H1 (cell line): ENCODE results near the gene STK33. TPM values are rescaled to one million over a fixed set of nuclear protein-coding genes. Genes with fewer than 3 reads are reported as not detected.

Source experiments
- BCL11A ChIP-seq, 2 experiments: IDR thresholded peaks; one replicate each; pipeline ENCODE4 v1.6.1; 2011; ENCODE audit warnings: low read depth in 2 of 2, low read length in 2 of 2, mild to moderate bottlenecking in 2 of 2
- BRCA1 ChIP-seq: IDR thresholded peaks from 2 replicates; pipeline ENCODE4 v1.6.1; 2012; ENCODE audit warnings: low read depth, low read length, improper control_type of control experiment
- GABPA ChIP-seq: IDR thresholded peaks from 2 replicates; pipeline ENCODE4 v1.6.1; 2011; ENCODE audit warnings: mild to moderate bottlenecking, low read length, moderate library complexity, borderline replicate concordance; ENCODE audit not compliant: insufficient read depth
- KDM4A ChIP-seq: IDR thresholded peaks from one replicate; pipeline ENCODE4 v1.7.1; 2012; ENCODE audit warnings: low read depth, mild to moderate bottlenecking, moderate library complexity, low read length, inconsistent platforms; ENCODE audit not compliant: severe bottlenecking
- PHF8 ChIP-seq: fragments of 200-600 bp; sonication (generic); conservative IDR thresholded peaks from 2 replicates; pipeline ENCODE4 v1.7.1; 2012; ENCODE audit warnings: low read depth, mild to moderate bottlenecking, inconsistent platforms, low read length, moderate library complexity
- SIN3A ChIP-seq, 2 experiments: IDR thresholded peaks in 1 of 2; conservative IDR thresholded peaks in 1 of 2; 2 replicates each; pipeline ENCODE4 v1.6.1; 2011 to 2012; ENCODE audit warnings: low read length in 2 of 2, improper control_type of control experiment in 1 of 2, low read depth in 1 of 2, mild to moderate bottlenecking in 1 of 2
- polyA plus RNA-seq, 7 experiments: library from polyadenylated mRNA; depleted of rRNA in 3 of 7; stranded (reverse) in 5 of 7; unstranded in 2 of 7; fragments of >200 nt in 5 of 7; fragments of 200-250 nt in 2 of 7; gene quantifications; 1 replicate in 5 of 7; 2 replicates in 1 of 7; 4 replicates in 1 of 7; pipeline versions ENCODE4 v1.2.1 to v1.2.3, GENCODE V29; 2011 to 2013; ENCODE audit warnings: missing spikeins in 2 of 7, mixed read lengths in 2 of 7
- total RNA-seq: library from RNA; stranded (reverse); fragmentation: NEBNext Ultra II Directional; extraction: Animal tissue kit (Norgen Biotek cat#: 25700); gene quantifications from 2 replicates; pipeline ENCODE4 v1.2.1, GENCODE V29; 2021
- TF ChIP-seq, protein P1 (sequence below): fragments of 300-600 bp; sonication (generic); IDR thresholded peaks from 2 replicates; pipeline ENCODE4 v1.7.1; 2012; ENCODE audit warnings: low read length, moderate library complexity, mild to moderate bottlenecking, inconsistent platforms; ENCODE audit not compliant: insufficient replicate concordance
- TF ChIP-seq, protein P2 (sequence below): IDR thresholded peaks from 2 replicates; pipeline ENCODE4 v1.6.1; 2011; ENCODE audit warnings: low read length, improper control_type of control experiment

STK33 gene
- total and polyA plus RNA-seq, 2 of the 8 experiments (the other 6 are each of a cell fraction or from before 2014, with no cell fraction given): 8.8 to 25.1 TPM

DNA sequence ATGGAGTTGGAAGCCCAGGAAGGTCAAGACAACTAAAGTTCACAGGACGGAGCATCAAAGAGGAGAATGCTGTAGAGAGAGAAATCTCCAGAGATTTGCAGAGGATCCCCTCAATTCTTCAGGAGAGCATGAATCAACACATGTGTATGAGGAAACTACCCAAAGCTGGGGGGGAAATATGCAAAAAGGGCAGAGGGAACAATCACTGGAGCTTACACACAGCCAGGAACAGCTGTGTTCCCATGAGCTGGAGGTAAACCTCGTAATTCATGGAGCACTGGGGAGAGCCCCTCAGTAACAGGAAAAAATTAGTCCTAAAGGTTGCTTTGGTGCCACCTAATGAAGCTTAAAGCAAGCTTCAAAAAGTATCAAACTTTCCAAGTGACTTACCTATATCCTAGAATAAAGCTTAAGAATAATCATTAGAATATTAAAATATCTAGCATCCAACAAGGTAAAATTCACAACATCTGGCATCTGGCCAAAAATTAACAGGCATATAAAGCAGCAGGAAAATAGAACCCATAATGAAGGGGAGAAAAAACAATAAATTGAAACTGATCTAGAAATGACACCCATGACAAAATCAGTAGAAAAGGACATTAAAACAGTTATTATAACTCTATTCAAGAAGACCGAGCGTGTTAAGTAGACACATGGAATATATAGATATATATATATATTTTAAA lies 134.2 kb downstream of the STK33 start (continued):
- TF ChIP-seq, protein P1, sequence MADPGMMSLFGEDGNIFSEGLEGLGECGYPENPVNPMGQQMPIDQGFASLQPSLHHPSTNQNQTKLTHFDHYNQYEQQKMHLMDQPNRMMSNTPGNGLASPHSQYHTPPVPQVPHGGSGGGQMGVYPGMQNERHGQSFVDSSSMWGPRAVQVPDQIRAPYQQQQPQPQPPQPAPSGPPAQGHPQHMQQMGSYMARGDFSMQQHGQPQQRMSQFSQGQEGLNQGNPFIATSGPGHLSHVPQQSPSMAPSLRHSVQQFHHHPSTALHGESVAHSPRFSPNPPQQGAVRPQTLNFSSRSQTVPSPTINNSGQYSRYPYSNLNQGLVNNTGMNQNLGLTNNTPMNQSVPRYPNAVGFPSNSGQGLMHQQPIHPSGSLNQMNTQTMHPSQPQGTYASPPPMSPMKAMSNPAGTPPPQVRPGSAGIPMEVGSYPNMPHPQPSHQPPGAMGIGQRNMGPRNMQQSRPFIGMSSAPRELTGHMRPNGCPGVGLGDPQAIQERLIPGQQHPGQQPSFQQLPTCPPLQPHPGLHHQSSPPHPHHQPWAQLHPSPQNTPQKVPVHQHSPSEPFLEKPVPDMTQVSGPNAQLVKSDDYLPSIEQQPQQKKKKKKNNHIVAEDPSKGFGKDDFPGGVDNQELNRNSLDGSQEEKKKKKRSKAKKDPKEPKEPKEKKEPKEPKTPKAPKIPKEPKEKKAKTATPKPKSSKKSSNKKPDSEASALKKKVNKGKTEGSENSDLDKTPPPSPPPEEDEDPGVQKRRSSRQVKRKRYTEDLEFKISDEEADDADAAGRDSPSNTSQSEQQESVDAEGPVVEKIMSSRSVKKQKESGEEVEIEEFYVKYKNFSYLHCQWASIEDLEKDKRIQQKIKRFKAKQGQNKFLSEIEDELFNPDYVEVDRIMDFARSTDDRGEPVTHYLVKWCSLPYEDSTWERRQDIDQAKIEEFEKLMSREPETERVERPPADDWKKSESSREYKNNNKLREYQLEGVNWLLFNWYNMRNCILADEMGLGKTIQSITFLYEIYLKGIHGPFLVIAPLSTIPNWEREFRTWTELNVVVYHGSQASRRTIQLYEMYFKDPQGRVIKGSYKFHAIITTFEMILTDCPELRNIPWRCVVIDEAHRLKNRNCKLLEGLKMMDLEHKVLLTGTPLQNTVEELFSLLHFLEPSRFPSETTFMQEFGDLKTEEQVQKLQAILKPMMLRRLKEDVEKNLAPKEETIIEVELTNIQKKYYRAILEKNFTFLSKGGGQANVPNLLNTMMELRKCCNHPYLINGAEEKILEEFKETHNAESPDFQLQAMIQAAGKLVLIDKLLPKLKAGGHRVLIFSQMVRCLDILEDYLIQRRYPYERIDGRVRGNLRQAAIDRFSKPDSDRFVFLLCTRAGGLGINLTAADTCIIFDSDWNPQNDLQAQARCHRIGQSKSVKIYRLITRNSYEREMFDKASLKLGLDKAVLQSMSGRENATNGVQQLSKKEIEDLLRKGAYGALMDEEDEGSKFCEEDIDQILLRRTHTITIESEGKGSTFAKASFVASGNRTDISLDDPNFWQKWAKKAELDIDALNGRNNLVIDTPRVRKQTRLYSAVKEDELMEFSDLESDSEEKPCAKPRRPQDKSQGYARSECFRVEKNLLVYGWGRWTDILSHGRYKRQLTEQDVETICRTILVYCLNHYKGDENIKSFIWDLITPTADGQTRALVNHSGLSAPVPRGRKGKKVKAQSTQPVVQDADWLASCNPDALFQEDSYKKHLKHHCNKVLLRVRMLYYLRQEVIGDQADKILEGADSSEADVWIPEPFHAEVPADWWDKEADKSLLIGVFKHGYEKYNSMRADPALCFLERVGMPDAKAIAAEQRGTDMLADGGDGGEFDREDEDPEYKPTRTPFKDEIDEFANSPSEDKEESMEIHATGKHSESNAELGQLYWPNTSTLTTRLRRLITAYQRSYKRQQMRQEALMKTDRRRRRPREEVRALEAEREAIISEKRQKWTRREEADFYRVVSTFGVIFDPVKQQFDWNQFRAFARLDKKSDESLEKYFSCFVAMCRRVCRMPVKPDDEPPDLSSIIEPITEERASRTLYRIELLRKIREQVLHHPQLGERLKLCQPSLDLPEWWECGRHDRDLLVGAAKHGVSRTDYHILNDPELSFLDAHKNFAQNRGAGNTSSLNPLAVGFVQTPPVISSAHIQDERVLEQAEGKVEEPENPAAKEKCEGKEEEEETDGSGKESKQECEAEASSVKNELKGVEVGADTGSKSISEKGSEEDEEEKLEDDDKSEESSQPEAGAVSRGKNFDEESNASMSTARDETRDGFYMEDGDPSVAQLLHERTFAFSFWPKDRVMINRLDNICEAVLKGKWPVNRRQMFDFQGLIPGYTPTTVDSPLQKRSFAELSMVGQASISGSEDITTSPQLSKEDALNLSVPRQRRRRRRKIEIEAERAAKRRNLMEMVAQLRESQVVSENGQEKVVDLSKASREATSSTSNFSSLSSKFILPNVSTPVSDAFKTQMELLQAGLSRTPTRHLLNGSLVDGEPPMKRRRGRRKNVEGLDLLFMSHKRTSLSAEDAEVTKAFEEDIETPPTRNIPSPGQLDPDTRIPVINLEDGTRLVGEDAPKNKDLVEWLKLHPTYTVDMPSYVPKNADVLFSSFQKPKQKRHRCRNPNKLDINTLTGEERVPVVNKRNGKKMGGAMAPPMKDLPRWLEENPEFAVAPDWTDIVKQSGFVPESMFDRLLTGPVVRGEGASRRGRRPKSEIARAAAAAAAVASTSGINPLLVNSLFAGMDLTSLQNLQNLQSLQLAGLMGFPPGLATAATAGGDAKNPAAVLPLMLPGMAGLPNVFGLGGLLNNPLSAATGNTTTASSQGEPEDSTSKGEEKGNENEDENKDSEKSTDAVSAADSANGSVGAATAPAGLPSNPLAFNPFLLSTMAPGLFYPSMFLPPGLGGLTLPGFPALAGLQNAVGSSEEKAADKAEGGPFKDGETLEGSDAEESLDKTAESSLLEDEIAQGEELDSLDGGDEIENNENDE: no peak
- TF ChIP-seq SIN3A (conservative IDR thresholded peaks at IDR 0.05 in 1 of 2, IDR thresholded peaks at IDR 0.05 in 1 of 2; ENCODE audit: low read depth in 1 of 2, low read length in 2 of 2) (no peak), BCL11A (IDR thresholded peaks at IDR 0.05; ENCODE audit: low read depth in 2 of 2, low read length in 2 of 2) (no peak), GABPA (no peak), BRCA1 (no peak), KDM4A (no peak), PHF8 (no peak)
- TF ChIP-seq, protein P2, sequence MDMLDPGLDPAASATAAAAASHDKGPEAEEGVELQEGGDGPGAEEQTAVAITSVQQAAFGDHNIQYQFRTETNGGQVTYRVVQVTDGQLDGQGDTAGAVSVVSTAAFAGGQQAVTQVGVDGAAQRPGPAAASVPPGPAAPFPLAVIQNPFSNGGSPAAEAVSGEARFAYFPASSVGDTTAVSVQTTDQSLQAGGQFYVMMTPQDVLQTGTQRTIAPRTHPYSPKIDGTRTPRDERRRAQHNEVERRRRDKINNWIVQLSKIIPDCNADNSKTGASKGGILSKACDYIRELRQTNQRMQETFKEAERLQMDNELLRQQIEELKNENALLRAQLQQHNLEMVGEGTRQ: no peak
